ENCODE data around the gene NDST1.

- TF ChIP-seq CTCF (IDR thresholded peaks at IDR 0.05; ENCODE audit: low read depth, low read length, poor library complexity, severe bottlenecking): no peak
- TF ChIP-seq EZH2phosphoT487 (IDR thresholded peaks at IDR 0.05; ENCODE audit: borderline replicate concordance, low read length): no peak
Observed at GRCh38 chr5:150500905-150501304, 7.0 kb upstream of the NDST1 start.
